ENCODE results near the gene LYRM4.

Gene LYRM4

DNA sequence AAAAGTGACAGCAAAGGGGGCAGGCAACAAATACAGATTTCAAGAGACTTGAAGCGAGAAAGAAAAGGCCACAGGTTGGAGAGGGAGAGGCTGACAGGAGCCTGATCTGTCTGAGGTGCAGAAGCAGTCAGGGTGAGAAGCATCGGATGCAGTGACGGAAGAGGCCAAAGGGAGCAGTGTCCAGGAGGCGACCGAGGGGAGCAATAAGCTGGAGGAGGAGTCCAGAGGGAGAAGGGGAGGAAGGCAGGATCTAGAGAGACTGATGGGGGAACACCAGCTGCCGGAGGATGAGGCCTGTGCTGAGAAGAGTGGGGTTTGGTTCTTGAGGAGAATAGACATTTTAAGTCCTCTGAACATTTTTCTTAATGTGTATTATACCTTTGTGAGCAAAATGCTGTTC is 24.3 kb upstream of the LYRM4 start:
- in situ Hi-C loops (cut with MboI; ENCODE audit: low pct_unique_long_range_greater_than_20kb, low sequenced_read_pairs), result no loop called here
- no peak for DNase-seq

- DNase-seq, result no peak
- in situ Hi-C loops (cut with MboI; ENCODE audit: low pct_unique_long_range_greater_than_20kb, low sequenced_read_pairs), result no loop called here
Observed at GRCh38 chr6:5282191-5282623, 21.5 kb upstream of the LYRM4 start.

DNA sequence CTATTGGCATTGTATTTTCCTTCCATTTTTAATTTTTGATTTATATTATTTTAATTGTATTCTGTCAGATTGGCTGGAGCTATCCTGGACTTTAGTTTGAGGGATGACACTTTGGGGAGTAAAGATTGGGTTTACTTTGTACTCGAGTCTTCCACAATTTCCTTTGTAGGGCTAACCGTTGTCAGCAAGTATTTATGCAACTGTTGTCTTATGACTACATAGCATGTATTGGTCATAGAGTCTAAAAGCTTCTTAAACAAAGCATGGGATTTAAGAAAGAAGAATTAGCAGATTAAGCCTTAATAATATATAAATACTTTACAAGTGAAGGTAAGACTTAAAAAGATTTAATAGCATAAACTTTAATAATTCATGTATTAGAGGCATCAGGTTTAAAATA is 20.2 kb upstream of the LYRM4 start:
- DNase-seq, result no peak
- in situ Hi-C loops (cut with MboI; ENCODE audit: low pct_unique_long_range_greater_than_20kb, low sequenced_read_pairs), result no loop called here

DNA sequence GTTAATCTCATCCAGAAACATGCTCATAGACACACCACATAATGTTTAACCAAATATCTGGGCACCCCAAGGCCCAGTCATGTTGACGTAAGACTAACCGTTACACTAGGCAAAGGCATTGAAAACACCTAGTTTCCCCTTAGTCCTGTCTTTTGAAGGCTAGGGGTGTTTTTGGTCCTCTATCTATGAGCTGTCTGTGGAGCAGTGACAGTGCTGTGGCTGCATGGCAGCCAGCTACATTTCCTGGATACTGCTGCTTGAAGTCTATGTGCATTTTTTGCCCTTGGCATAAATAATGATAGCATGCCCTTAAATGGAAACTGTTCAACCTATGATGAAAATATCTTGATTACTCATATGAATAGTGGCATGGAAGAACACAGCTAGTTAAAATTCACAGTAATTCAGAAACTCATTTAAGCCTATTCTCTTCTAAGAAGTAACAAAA is 19.2 kb upstream of the LYRM4 start:
- in situ Hi-C loops (cut with MboI; ENCODE audit: low pct_unique_long_range_greater_than_20kb, low sequenced_read_pairs), result no loop called here
- DNase-seq, result no peak

DNA sequence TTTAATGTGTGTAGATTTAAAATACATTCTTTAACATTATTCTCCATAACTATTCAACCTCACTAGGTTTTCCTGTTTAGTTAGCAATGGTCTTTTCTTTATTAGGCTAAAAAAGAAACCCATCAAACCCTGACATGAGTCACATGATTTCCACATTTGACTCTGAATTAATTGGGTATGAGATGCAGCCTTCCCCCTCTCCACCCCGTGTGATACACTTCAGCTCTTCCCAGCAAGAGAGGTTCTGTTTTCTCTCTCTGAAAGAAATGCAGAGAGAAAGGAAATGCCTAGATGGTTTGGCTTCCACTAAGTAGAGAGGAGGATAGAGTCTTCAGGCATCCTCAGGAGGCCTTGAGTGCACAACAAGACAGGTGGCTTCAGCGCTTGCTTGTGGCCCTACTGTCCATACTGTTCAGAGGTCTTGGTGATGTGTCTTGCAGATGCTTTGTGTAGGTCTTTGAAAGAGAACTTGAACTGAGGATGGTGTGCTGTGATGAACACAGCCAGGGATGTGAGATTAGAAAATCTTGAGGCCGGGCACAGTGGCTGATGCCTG is 17.9 kb upstream of the LYRM4 start:
- no peak for DNase-seq
- in situ Hi-C loops (cut with MboI; ENCODE audit: low pct_unique_long_range_greater_than_20kb, low sequenced_read_pairs), result no loop called here

GRCh38 chr6:5278047-5278446 is 17.3 kb upstream of the LYRM4 start:
- no peak for DNase-seq
- in situ Hi-C loops (cut with MboI; ENCODE audit: low pct_unique_long_range_greater_than_20kb, low sequenced_read_pairs), result no loop called here

DNA sequence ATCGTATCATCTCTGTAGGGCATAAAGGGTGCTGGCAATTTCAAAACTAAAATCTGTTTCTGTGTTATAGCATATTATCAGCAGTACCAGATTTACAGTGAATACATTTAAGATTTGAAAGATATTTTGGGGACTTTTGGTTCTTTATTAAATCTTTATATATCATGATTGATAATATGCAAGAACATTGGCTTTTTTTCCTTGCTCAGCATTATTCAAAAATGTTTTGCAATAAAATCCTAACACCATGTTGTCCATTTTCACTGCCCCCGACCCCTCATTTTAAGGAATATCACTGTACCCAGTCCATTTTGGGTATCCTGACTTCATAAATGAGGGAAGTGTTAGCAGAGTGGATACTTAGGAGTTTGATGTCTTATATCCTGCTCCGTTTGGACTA is 16.8 kb upstream of the LYRM4 start:
- DNase-seq, result no peak
- in situ Hi-C loops (cut with MboI; ENCODE audit: low pct_unique_long_range_greater_than_20kb, low sequenced_read_pairs), result no loop called here

DNA sequence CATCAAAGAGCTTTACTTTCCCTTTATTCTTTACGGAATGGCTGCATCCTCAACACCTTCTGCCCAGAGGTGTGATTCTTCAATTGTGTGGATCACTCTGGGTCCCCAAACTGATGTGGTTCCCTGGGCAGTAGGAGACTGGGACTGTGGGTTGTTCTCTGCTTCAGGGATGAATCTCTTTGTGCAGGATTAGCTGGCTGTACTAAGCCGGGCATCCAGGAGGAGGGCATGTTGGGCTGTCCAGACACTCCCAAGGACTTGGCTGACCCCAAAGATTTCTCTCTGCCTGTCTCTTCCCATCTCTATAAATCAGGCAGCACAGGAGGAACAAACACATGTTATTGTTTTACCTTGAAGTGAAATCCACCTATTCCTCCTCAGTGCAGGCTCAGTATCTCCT is 15.8 kb upstream of the LYRM4 start:
- in situ Hi-C loops (cut with MboI; ENCODE audit: low pct_unique_long_range_greater_than_20kb, low sequenced_read_pairs), result no loop called here
- DNase-seq, result no peak

GRCh38 chr6:5275497-5275896 is 14.7 kb upstream of the LYRM4 start:
- DNase-seq, result no peak
- in situ Hi-C loops (cut with MboI; ENCODE audit: low pct_unique_long_range_greater_than_20kb, low sequenced_read_pairs), result no loop called here

DNA sequence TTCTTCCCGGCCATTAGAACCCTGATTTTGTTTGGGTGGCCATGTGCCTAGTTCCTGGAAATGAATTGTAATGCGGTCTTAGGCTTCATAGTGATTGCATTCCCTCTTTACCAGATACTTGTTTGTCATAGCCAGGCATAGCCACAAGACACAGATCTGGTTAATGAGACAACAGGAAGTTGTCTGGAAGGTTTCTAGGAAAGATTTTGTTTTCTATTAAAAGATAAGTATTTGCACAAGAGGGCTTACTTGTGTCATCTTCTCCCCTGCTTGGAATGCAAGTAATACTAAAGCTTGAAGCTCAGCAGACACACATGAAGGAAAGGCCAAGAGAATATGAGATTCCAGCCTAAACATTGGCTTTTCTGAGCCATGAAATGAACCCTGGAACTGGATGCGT is 13.5 kb upstream of the LYRM4 start:
- in situ Hi-C loops (cut with MboI; ENCODE audit: low pct_unique_long_range_greater_than_20kb, low sequenced_read_pairs), result no loop called here
- DNase-seq, result no peak

GRCh38 chr6:5271926-5272325 is 11.2 kb upstream of the LYRM4 start:
- DNase-seq, result no peak
- in situ Hi-C loops (cut with MboI; ENCODE audit: low pct_unique_long_range_greater_than_20kb, low sequenced_read_pairs), result no loop called here

- DNase-seq, result no peak
- in situ Hi-C loops (cut with MboI; ENCODE audit: low pct_unique_long_range_greater_than_20kb, low sequenced_read_pairs), result no loop called here
Observed at GRCh38 chr6:5270093-5270680, 9.4 kb upstream of the LYRM4 start.

DNA sequence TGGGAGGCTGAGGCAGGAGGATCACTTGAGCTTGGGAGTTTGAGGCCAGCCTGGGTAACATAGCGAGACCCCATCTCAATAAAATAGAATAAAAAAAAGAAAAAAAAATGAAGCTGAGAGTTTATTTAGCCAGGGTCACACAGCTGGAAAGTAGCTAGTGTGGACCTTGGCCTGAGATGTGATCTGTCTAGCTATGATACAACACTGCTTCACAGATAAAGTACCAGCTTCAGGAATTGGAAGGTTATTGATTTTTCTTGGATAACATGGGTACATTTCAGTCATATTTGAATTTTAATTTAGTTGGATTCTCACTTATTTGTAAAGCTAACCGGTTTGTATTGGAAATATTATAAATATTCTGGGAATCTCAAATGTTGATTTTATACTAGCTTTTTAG is 5.7 kb upstream of the LYRM4 start:
- in situ Hi-C loops (cut with MboI; ENCODE audit: low pct_unique_long_range_greater_than_20kb, low sequenced_read_pairs), result no loop called here
- no peak for DNase-seq

GRCh38 chr6:5261545-5262109 is 877 bp upstream of the LYRM4 start:
- in situ Hi-C loops (cut with MboI; ENCODE audit: low pct_unique_long_range_greater_than_20kb, low sequenced_read_pairs), result no loop called here

GRCh38 chr6:5260111-5260620 is 584 bp downstream of the LYRM4 start:
- in situ Hi-C loops (cut with MboI; ENCODE audit: low pct_unique_long_range_greater_than_20kb, low sequenced_read_pairs), result no loop called here
- DNase-seq, result peak; percentile 61

More at GRCh38 chr6:5261545-5262109, 877 bp upstream of the LYRM4 start:
- peak; percentile 25 for DNase-seq

- DNase-seq, result no peak
- in situ Hi-C loops (cut with MboI; ENCODE audit: low pct_unique_long_range_greater_than_20kb, low sequenced_read_pairs), result no loop called here
Observed at GRCh38 chr6:5259428-5259827, 1.3 kb downstream of the LYRM4 start.

- in situ Hi-C loops (cut with MboI; ENCODE audit: low pct_unique_long_range_greater_than_20kb, low sequenced_read_pairs), result no loop called here
- no peak for DNase-seq
Observed at GRCh38 chr6:5257400-5257799, 3.4 kb downstream of the LYRM4 start.

- in situ Hi-C loops (cut with MboI; ENCODE audit: low pct_unique_long_range_greater_than_20kb, low sequenced_read_pairs), result no loop called here
- DNase-seq, result no peak
Observed at GRCh38 chr6:5256952-5257351, 3.8 kb downstream of the LYRM4 start.

- DNase-seq, result no peak
- in situ Hi-C loops (cut with MboI; ENCODE audit: low pct_unique_long_range_greater_than_20kb, low sequenced_read_pairs), result no loop called here
Observed at GRCh38 chr6:5250911-5251310, 9.8 kb downstream of the LYRM4 start.

DNA sequence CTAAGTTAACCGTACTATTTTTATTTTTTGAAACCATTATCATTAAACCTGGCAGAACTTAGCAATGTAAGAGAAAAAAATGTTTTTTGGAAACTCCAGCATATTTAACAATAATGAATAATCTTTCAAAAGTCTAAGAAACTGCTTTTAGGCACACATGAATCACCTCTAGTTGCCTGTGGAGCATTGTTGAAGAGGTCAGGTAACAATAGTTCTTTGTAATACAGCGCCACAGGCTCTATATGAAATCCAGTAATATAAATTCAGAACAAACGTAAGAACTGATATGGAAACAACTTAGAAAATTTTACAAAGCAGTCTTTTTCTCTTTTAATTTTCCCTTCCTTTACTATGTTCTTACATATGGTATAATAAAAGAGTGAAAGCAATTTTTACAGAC is 10.3 kb downstream of the LYRM4 start:
- DNase-seq, result no peak
- in situ Hi-C loops (cut with MboI; ENCODE audit: low pct_unique_long_range_greater_than_20kb, low sequenced_read_pairs), result no loop called here
